NCI-H187 treated with DMSO at 0.1 percent for 48 hours (cell line): ENCODE results near the gene QRSL1.
A peak's percentile ranks its signal among the peaks of the same experiment; 100 is the strongest.
"Not testable (repeated sequence)": the region's sequence is repeated elsewhere in the genome, so short reads cannot be mapped to it uniquely, and the experiment has no call there.

Experiments used
- DNase-seq: peaks from one replicate; lab custom pipeline; 2025; lab: John Stamatoyannopoulos, UW

QRSL1 gene

DNA sequence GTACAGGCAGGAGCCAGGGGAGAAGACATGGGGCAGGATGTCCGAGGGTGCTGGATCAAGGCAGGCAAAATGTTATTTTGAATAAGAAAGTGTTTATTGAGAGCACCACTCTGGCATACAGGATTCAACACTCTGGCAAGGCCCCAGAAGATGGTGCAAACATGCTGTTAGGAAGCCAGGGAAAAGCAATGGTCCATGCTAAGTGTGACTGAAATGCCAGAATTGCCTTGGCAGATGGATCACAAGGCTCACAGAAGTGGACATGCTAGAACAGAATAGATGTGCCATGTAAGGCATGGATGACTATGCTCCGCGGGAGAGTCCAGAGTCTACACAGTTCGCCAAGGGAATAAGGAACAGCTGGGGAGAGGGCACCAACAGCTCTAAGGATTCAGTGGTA, 54.6 kb downstream of the QRSL1 start:
- DNase-seq = no peak

DNA sequence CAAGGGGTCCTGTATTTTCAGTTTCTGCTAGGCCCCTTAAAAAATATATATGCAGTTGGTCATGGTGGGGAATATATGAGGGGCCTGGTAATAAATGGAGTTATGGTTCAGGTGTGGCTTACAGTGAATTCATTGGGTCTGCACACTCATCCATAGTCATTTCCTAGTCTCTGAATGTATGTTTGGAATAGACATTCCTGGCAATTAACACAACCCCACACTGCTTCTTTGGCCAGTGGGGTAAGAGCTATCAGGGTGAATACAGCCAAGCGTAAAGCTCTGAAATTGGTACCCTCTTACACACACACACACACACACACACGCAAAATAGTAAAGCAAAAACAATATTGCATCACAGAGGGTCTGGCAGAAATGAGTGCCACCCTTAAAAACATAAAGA, 56.5 kb downstream of the QRSL1 start:
- DNase-seq = no peak

DNA sequence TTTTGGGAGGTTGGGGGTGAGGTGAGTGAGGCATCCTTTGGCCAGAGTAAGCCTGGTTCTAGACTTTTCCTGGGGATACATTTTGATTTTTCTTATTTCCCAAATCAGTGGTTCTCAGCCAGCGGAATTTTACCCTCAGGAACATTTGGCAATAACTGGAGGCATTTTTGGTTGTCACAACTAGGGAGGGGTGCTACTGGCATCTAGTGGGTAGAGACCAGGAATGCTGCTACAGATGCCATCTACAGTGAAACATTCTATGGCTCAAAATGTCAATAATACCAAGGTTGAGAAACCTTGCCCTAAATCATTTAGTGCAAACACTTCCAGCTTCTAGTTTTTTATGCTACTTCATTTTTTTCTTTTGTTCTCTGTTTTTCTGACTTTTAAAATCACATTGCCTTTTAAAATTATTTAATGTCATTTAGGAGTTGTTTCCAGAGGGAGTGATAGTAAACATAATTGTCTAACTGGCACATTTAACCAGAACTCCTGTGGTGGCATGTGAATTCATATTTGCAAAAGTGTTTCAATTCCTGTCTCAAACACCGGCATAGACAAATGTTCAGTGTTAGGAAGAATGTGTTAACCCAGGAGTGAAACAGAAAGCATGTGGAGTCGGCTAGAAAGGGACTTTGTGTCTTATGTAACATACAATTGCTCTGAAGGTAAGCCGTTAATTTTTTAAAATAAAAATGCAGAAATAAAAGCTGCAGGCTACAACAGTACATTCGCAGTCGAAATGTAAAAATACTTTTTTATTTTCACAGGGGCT, 59.0 kb downstream of the QRSL1 start:
- DNase-seq = no peak

DNA sequence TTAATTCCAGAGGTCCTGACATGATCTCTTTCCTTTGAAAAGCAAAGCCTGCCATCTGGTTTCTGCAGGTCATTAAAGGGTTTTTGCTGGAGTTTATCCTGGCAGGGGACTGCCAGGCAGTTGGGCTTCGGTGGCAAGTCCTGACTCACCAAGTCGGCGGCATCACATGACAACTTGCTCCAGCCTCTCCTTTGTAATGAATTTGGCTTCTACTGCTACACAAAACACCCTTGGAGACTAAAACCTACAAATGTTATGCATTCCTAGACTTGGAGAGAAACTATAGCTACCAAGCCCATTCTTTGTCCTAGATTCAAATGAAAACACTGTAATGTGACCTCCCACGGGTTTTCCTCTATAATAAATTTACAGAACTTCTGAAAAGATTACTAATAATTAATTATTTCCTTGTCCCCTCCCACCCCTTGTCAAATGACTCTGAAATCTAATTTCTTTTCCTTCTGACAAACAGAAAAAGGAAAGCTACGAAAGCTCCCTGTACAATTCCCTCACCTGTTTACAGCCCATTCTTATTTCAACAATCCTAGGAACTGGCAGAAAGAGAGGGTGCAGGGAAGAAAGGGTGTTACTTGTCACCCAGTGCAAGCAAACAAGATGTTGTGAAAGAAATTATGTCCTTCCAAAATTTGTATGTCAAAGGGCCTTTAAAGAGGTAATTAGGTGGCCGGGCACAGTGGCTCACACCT, 62.9 kb downstream of the QRSL1 start:
- no peak for DNase-seq

DNA sequence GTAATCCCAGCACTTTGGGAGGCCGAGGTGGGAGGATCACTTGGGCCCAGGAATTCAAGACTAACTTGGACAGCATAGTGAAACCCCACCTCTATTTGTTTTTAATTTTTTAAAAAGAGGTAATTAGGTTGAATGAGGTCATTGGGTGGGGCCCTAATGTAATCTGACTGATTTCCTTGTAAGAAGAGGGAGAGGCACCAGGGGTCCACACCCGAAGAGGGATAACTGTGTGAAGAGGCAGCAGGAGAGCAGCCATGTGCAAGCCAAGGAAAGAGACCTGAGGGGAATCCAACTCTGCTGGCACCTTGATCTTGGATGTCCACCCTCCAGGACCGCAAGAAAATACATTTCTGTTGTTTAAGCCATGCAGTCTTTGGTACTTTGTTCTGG, 63.4 kb downstream of the QRSL1 start:
- DNase-seq = no peak

DNA sequence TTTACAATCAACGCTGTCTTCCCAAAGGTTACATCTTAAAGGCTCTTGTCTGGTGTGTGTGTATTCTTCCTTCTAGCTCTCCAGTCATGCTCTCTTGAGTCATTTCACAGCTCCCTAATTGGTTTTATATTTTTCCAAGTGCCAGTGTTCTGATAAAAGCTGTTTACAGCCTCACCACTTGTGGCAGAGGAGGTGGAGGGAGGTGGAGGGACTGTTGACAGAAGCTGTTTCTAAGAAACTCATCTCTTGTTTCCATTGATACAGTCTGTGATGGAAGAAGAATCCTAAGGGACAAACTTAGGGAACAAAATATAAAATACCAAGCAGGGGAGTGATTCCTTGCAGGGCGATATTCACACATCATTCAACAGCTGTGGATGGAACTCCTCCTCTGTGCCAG, 64.0 kb downstream of the QRSL1 start:
- DNase-seq = no peak

DNA sequence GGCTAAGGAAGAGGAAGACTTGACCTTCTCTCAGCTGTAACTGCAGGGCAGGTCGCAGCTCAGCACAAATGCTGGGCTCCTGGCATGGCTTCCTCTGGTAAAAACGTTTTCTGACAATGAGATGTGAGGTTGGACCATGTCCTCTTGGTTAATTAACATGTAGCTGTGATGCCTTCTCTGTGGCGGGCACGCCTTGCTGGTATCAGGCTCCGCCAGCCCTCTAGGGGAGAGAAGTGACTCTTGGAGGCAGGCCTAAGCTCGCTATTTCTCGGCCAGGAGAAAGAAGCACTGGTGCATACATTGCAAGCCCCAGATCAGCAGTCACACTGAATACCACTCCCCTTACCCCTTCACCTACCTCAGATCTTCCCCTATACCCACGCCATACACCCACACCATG, 65.0 kb downstream of the QRSL1 start:
- DNase-seq = no peak

DNA sequence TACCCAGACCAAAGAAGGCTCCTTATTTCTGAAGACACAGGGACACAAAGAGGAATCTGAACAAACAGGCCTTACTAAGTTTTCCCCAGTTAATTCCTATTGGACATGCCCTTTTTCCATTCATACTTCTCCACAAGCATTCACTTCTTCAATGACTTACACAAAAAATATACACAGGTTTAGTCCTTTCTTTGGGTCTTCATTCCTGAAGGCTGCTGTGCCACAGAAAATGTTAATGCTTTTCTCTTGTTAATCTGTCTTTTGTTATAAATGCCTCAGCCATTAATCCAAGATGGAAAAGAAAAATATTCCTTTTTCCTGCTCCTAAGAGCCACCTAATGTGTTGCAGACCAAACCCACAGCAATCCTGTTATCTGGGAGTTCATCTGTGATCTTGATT, 71.2 kb downstream of the QRSL1 start:
- no peak for DNase-seq

DNA sequence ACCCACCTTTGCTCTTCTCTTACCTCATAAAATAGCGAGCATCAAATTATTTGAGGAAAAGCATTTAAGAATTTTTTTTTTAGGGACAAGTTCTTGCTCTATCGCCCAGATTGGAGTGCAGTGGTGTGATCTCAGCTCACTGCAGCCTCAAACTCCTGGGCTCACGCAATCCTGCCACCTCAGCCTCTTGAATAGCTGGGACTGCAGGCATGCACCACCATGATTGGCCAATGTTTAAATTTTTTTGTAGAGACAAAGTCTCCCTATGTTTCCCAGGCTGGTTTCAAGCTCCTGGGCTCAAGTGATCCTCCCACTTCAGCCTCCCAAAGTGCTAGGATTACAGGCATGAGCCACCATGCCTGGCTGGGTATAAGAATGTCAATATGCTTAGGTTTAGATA, 71.8 kb downstream of the QRSL1 start:
- DNase-seq = not testable (repeated sequence)

DNA sequence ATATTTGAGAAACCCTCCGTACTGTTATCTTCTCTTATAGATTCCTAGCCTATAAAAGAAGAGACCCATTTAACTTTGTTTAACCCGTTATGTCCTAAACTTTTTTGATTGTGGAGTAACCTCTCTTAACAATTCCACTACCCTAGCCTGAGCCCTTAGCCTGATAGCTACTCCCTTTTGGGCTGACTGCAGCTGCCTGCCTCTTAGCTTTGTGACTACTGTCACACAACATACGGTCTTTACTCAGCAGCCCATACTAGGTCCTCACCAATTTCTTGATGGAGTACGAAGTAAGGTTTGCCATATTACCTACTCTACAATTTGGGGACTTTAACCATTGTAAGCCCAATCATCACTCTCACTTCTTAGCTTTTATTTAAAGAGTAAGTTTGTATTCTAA, 72.7 kb downstream of the QRSL1 start:
- peak; percentile 74 for DNase-seq

DNA sequence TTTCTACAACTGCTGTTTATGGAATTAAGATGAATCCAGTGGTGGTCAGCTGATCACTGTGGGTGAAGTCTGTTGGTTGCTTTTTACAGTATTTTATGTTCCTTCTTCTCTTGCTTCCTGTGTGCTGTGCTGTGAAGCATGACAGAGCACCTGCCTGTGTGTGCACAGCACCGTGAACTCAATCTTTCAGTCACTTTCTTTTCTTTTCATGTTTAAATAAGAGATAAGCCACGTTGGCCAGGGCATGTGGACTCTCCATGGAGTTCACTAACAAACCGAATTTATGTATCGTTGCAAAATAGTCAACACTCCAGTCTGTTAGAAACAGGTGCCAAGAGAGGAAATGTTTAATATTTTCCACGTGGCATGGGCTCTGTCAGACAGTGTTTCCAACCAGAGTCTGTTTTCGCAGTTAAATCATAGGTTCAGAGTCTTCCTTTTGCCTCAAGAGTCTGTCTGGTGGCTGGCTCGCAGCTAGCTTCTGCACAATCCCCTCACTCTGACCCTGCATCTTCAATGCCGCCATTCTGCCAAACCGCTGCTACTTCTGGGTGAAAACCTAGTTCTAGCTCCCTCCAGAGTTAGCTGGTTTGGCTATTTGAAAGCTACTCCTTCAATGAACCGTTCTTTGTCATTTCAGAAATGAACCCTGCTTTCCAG, 73.2 kb downstream of the QRSL1 start:
- DNase-seq = peak; percentile 87

DNA sequence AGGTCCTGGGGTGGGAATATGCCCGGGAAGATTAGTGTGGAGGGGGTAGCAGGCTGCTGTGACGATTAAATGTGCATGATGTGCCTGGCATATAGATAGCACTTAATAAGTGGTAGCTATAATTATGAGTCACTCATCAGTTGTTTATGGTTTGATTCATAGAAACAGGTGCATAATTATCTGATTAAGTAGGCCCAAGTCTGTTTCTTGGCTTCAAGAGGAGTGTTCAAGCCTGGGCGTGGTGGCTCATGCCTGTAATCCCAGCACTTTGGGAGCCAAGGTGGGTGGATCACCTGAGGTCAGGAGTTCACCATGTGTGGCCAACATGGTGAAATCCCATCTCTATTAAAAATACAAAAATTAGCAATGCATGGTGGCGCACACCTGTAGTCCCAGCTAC, 74.9 kb downstream of the QRSL1 start:
- no peak for DNase-seq

DNA sequence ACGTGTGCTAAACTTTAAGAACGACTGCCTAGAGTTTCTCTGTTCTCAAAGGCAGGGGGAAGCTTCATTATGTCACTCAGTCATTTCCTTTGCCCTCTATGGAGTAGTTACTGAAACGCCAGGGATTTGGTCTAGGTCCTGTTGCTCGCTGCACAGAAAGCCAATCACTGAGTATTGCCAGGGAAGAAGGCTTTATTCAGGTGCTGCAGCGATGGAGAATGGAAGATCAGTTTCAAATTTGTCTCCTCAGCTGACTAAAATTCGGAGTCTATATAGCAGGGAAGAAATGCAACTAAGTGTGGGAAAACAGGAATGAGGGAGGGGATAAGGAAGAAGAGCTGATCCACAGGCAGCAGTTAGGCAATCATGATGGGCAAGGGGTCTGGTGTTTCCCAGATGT, 75.8 kb downstream of the QRSL1 start:
- DNase-seq = no peak

DNA sequence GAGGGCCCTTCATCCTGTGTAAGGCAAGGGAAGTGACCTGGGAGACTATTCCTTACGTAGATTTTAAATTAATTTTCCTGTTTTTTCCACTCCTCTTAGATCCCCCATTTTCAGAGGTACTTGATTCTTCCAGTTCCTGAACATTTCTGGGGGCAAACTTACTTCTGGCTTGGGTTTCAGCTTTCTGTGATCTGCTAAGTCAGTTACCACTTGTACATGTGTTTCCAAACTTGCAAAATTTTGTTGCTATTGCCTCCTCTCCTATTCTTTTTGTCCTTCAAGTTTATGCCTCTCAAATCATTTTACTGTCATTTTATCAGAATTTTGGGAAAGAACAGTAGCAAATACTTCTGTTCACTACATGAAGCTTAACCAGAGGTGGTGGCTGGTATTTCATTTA, 81.2 kb downstream of the QRSL1 start:
- DNase-seq = no peak

DNA sequence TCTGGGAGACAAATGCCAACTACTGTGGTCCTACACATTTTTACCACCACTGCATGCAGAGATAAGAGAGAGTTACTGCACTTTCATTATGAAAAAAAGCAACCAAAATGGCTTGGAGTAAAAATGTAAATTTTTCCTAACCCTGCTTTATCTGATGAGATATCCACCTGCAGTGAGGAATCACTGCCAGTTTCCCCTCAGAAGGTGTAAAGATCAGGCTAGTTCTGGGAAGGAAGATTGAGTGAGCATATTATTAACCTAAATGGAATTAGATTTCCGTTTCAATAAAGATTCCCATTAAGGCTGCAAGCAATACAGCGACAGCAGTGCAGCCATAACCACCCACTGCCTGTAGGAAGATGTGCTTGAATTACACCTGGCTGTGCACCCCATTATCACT, 84.9 kb downstream of the QRSL1 start:
- DNase-seq = no peak

DNA sequence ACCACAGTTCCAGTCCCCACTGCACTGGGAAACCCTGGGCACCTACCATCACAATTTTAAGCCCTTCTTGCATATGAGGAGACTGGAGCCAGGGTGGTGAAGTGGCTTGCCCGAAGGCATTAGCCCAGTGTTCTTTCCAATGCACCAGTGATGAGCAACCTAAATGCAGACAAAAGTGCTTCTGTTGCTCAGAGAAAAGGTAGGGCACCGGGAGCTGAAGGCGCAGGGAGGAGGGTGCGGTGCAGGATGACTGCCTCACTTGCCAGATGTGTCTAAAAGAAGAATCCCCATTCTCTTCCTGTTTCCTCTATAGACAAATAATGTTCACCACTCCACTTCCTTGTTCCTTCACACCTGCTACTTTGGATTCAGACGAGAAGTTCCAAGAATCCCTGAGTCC, 86.5 kb downstream of the QRSL1 start:
- no peak for DNase-seq

DNA sequence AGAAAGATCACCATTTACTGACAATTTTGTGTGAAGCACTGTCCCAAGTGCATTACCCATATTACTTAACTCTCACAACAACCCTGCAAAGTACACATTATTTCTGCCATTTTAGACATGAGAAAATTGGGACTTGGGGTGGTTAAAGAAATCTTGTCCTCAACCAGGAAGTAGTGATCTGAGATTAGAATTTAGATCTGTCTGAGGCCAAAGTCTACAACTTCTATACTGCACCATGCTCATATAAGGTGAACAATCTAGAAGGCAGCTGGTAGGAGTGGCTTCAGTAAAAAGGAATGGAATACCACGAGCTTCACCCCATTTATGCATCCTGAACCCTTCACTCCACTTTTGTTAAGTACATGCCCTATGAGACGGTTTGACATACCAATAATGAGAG, 87.6 kb downstream of the QRSL1 start:
- DNase-seq = no peak
